OCI-LY3 (cell line): Measurements from ENCODE around the gene IFI30.

Source experiments
- H2AFZ ChIP-seq: fragments of 200-600, 300-600 bp; shearing (Covaris generic); 2 replicates; pipeline ENCODE4 v1.6.0; 2014; ENCODE audit warnings: antibody characterized with exemption, low read depth, low read length
- H3K27ac ChIP-seq: fragments of 200-600, 300-600 bp; sonication (generic); 2 replicates; pipeline ENCODE4 v1.5.1; 2014; ENCODE audit warnings: mild to moderate bottlenecking, low read length, moderate library complexity, mixed read lengths
- H3K27me3 ChIP-seq: fragments of 200-600, 300-600 bp; sonication (generic); 2 replicates; pipeline ENCODE4 v1.6.1; 2014; ENCODE audit warnings: low read depth, low read length, mixed read lengths
- H3K36me3 ChIP-seq: fragments of 200-600, 300-600 bp; sonication (generic); replicated peaks from 2 replicates; pipeline ENCODE3; 2014; ENCODE audit warnings: low read depth, low read length, mixed read lengths
- H3K4me1 ChIP-seq: fragments of 300-600, 200-600 bp; sonication (generic); 2 replicates; pipeline ENCODE4 v1.6.1; 2014; ENCODE audit warnings: low read length, mixed read lengths
- H3K4me2 ChIP-seq: fragments of 200-600, 300-600 bp; sonication (generic); 2 replicates; pipeline ENCODE4 v1.6.1; 2014; ENCODE audit warnings: low read length, mixed read lengths
- H3K4me3 ChIP-seq: fragments of 300-600, 200-600 bp; sonication (generic); 2 replicates; pipeline ENCODE4 v1.5.1; 2014; ENCODE audit warnings: antibody characterized with exemption, mild to moderate bottlenecking, low read length, moderate library complexity
- H3K79me2 ChIP-seq: fragments of 300-600, 200-600 bp; shearing (Covaris generic); 2 replicates; pipeline ENCODE4 v1.6.1; 2014; ENCODE audit warnings: mild to moderate bottlenecking, low read length, mixed read lengths
- H3K9ac ChIP-seq: fragments of 300-600, 200-600 bp; shearing (Covaris generic); 2 replicates; pipeline ENCODE4 v1.6.0; 2014; ENCODE audit warnings: mild to moderate bottlenecking, low read length, moderate library complexity
- H3K9me3 ChIP-seq: fragments of 200-600, 300-600 bp; shearing (Covaris generic); 2 replicates; pipeline ENCODE4 v1.6.1; 2014; ENCODE audit warnings: low read length, mixed read lengths; ENCODE audit not compliant: insufficient read depth
- H4K20me1 ChIP-seq: fragments of 200-600, 300-600 bp; sonication (generic); 2 replicates; pipeline ENCODE4 v1.6.1; 2016; ENCODE audit warnings: low read length, mixed read lengths; ENCODE audit not compliant: insufficient read depth
- EZH2phosphoT487 ChIP-seq: fragments of 200-600 bp; shearing (Covaris generic); IDR thresholded peaks from 2 replicates; pipeline ENCODE4 v1.6.1; 2018; ENCODE audit warnings: antibody characterized with exemption, mixed run types, low read depth
- TF ChIP-seq, protein P1 (sequence below): fragments of 200-600, 300-600 bp; sonication (generic); IDR thresholded peaks from 2 replicates; pipeline ENCODE4 v1.5.1; 2014; ENCODE audit warnings: antibody characterized with exemption, low read length, low read depth

Gene IFI30

GRCh38 chr19:18219911-18220631 is 46.5 kb downstream of the IFI30 start:
- Histone ChIP-seq H3K4me1 (peaks cover 11% of the 10 kb centered on the region), H3K27me3 (peaks cover 2% of the 10 kb centered on the region; the same call in 1 of the 2 replicates), H3K4me2 (no peak overlapping the region), H3K79me2 (no peaks in the 10 kb centered on the region), H3K27ac (no peak overlapping the region), H3K9me3 (no peaks in the 10 kb centered on the region), H3K4me3 (no peak overlapping the region), H4K20me1 (no peaks in the 10 kb centered on the region), H3K9ac (no peak overlapping the region), H3K36me3 (no peaks in the 10 kb centered on the region), H2AFZ (no peak overlapping the region)
- TF ChIP-seq EZH2phosphoT487 = no peak
- TF ChIP-seq, protein P1, sequence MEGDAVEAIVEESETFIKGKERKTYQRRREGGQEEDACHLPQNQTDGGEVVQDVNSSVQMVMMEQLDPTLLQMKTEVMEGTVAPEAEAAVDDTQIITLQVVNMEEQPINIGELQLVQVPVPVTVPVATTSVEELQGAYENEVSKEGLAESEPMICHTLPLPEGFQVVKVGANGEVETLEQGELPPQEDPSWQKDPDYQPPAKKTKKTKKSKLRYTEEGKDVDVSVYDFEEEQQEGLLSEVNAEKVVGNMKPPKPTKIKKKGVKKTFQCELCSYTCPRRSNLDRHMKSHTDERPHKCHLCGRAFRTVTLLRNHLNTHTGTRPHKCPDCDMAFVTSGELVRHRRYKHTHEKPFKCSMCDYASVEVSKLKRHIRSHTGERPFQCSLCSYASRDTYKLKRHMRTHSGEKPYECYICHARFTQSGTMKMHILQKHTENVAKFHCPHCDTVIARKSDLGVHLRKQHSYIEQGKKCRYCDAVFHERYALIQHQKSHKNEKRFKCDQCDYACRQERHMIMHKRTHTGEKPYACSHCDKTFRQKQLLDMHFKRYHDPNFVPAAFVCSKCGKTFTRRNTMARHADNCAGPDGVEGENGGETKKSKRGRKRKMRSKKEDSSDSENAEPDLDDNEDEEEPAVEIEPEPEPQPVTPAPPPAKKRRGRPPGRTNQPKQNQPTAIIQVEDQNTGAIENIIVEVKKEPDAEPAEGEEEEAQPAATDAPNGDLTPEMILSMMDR = no peak

DNA sequence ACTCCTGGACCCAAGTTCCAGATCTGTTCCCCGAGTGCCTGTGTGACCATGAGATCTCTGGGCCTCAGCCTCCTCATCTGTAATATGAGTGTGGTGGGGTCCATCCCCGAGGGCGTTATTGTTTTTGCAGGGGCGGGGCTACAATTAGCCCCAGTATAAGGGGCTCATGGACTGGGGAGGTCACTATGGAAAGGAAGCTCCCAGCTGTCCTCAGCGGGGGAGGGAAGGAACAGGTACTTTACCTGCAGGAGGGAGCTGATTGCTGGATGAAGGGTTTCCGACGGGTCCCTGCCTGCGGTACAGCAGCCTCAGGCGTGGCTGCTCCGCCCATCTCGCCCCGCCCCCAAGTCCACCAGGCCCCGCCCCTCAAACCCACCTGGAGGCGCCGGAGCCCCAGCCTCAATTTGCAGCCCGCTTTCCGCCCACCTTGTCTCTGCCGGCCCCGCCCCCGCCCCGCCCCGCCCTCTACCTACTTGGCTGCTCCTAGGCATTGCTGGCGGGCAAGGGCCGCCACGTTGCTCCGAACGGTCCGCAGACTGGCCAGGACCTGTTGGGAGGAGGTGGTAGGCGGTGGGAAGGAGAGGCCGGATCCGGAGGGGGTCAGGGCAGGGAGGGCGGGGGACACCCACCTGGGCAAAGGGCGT is 47.1 kb downstream of the IFI30 start:
- no peaks in the 10 kb centered on the region for H3K79me2 ChIP-seq
- H3K4me1 ChIP-seq = peaks cover 11% of the 10 kb centered on the region
- H3K36me3 ChIP-seq = no peaks in the 10 kb centered on the region
- H2AFZ ChIP-seq = no peak overlapping the region
- no peak overlapping the region for H3K27ac ChIP-seq
- H3K4me3 ChIP-seq = no peak overlapping the region
- H4K20me1 ChIP-seq = no peaks in the 10 kb centered on the region
- H3K27me3 ChIP-seq = no peaks in the 10 kb centered on the region
- H3K9me3 ChIP-seq = no peaks in the 10 kb centered on the region
- H3K4me2 ChIP-seq = no peak overlapping the region
- TF ChIP-seq EZH2phosphoT487 = no peak
- TF ChIP-seq, protein P1 = no peak
- no peak overlapping the region for H3K9ac ChIP-seq

GRCh38 chr19:18221815-18222725 is 48.5 kb downstream of the IFI30 start:
- H4K20me1 ChIP-seq = no peaks in the 10 kb centered on the region
- H3K36me3 ChIP-seq = no peaks in the 10 kb centered on the region
- H3K4me1 ChIP-seq = peaks cover 11% of the 10 kb centered on the region
- no peak overlapping the region for H3K27ac ChIP-seq
- no peak overlapping the region for H3K4me3 ChIP-seq
- no peaks in the 10 kb centered on the region for H3K79me2 ChIP-seq
- no peak overlapping the region for H3K9ac ChIP-seq
- H3K4me2 ChIP-seq = no peak overlapping the region
- TF ChIP-seq EZH2phosphoT487 = no peak
- TF ChIP-seq, protein P1 = no peak
- H3K27me3 ChIP-seq = no peaks in the 10 kb centered on the region
- no peaks in the 10 kb centered on the region for H3K9me3 ChIP-seq
- H2AFZ ChIP-seq = no peak overlapping the region
